Neural progenitor cell (in vitro differentiated cells): ENCODE data around the gene RAD51D.

Experiments
- EZH2 ChIP-seq: fragments of 200-600 bp; sonication (generic); IDR thresholded peaks from 2 replicates; pipeline ENCODE4 v1.6.1; 2017; ENCODE audit warnings: antibody characterized with exemption, mild to moderate bottlenecking, moderate library complexity
- EZH2phosphoT487 ChIP-seq: fragments of 200-600 bp; sonication (generic); IDR thresholded peaks from 2 replicates; pipeline ENCODE4 v1.6.1; 2017; ENCODE audit warnings: antibody characterized with exemption
- TF ChIP-seq, protein P1 (sequence below): fragments of 200-600 bp; sonication (generic); IDR thresholded peaks from 2 replicates; pipeline ENCODE4 v1.5.1; 2017; ENCODE audit warnings: antibody characterized with exemption, mild to moderate bottlenecking

DNA sequence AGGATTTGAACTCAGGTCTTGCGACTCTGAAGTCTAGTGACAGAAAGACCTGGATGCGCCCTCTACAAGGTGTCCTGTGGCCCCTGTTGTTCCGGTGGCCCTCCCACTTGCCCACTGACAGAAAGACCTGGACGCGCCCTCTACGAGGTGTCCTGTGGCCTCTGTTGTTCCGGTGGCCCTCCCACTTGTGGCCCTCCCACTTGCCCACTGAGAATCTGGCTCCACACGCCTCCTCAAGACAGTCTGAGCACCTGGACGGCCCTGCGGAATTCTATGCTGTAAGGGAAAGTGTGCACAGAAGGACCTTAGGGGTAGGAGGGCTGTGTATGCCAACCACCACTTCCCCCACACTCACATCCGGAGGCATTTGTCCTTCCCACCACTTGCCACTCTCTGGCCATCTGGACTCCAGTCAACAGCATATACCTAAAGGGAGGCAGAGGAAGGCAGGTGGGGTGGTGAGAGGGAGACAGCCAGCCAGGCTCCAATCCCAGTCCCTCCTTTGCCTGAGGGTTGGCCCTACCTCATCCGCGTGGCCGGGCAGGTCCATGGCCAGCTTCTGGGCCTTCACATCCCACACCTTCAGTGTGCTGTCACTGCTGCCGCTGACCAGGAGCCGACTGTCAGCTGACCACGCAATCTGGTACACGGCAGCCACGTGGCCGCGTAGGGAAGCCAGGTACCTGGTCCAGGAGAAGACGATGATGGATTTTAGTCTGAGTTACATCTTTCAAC, 13.3 kb upstream of the RAD51D start:
- TF ChIP-seq, protein P1, sequence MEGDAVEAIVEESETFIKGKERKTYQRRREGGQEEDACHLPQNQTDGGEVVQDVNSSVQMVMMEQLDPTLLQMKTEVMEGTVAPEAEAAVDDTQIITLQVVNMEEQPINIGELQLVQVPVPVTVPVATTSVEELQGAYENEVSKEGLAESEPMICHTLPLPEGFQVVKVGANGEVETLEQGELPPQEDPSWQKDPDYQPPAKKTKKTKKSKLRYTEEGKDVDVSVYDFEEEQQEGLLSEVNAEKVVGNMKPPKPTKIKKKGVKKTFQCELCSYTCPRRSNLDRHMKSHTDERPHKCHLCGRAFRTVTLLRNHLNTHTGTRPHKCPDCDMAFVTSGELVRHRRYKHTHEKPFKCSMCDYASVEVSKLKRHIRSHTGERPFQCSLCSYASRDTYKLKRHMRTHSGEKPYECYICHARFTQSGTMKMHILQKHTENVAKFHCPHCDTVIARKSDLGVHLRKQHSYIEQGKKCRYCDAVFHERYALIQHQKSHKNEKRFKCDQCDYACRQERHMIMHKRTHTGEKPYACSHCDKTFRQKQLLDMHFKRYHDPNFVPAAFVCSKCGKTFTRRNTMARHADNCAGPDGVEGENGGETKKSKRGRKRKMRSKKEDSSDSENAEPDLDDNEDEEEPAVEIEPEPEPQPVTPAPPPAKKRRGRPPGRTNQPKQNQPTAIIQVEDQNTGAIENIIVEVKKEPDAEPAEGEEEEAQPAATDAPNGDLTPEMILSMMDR = no peak
- no peak for TF ChIP-seq EZH2phosphoT487
- TF ChIP-seq EZH2 = no peak
